ENCODE data around the gene KLHDC7A. TPM values are rescaled to one million over a fixed set of nuclear protein-coding genes. Genes with fewer than 3 reads are reported as not detected.

The KLHDC7A gene
- total RNA-seq, 6 donors from 2014 or later = under 0.01 to 5.6 (median 1.8) TPM

DNA sequence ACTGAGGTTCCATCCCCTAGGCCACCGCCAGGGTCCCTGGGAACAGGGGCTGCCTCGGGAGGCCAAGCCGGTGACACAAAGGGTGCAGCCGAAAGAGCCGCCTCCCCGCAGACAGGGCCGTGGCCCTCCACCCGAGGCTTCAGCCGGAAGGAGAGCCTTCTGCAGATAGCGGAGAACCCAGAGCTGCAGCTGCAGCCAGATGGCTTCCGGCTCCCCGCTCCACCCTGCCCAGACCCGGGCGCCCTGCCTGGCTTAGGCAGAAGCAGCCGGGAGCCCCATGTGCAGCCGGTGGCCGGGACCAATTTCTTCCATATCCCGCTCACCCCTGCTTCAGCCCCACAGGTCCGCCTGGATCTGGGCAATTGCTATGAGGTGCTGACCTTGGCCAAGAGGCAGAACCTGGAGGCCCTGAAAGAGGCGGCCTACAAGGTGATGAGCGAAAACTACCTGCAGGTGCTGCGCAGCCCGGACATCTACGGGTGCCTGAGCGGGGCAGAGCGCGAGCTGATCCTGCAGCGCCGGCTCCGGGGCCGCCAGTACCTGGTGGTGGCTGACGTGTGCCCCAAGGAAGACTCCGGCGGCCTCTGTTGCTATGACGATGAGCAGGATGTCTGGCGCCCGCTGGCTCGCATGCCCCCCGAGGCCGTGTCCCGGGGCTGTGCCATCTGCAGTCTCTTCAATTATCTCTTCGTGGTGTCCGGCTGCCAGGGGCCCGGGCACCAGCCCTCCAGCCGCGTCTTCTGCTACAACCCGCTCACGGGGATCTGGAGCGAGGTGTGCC lies 1.4 kb downstream of the KLHDC7A start:
- Histone ChIP-seq H3K36me3 (no peaks in the 10 kb centered on the region), H3K4me1 (peaks cover 12 to 33% (median 26%) of the 10 kb centered on the region in 4 donors), H3K9me3 (no peaks in the 10 kb centered on the region), H3K27me3 (no peaks in the 10 kb centered on the region), H3K27ac (peak overlapping the region in 1 of 4 donors; percentile 80), H3K4me3 (peak overlapping the region in 1 of 4 donors; percentile 24)
- TF ChIP-seq, protein P1, sequence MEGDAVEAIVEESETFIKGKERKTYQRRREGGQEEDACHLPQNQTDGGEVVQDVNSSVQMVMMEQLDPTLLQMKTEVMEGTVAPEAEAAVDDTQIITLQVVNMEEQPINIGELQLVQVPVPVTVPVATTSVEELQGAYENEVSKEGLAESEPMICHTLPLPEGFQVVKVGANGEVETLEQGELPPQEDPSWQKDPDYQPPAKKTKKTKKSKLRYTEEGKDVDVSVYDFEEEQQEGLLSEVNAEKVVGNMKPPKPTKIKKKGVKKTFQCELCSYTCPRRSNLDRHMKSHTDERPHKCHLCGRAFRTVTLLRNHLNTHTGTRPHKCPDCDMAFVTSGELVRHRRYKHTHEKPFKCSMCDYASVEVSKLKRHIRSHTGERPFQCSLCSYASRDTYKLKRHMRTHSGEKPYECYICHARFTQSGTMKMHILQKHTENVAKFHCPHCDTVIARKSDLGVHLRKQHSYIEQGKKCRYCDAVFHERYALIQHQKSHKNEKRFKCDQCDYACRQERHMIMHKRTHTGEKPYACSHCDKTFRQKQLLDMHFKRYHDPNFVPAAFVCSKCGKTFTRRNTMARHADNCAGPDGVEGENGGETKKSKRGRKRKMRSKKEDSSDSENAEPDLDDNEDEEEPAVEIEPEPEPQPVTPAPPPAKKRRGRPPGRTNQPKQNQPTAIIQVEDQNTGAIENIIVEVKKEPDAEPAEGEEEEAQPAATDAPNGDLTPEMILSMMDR (IDR thresholded peaks at IDR 0.05) = no peak
- TF ChIP-seq POLR2A (IDR thresholded peaks at IDR 0.05) (no peak), POLR2AphosphoS5 (IDR thresholded peaks at IDR 0.05) (no peak), EP300 (IDR thresholded peaks at IDR 0.05) (no peak)
- DNase-seq (peak in 1 of 2 donors; percentile 77), ATAC-seq (ENCODE audit: low FRiP score in 2 of 2) (no peak)
- WGBS, 2 donors = 90 to 92% methylated on average over 8 to 46 of the region's 49 CpGs

DNA sequence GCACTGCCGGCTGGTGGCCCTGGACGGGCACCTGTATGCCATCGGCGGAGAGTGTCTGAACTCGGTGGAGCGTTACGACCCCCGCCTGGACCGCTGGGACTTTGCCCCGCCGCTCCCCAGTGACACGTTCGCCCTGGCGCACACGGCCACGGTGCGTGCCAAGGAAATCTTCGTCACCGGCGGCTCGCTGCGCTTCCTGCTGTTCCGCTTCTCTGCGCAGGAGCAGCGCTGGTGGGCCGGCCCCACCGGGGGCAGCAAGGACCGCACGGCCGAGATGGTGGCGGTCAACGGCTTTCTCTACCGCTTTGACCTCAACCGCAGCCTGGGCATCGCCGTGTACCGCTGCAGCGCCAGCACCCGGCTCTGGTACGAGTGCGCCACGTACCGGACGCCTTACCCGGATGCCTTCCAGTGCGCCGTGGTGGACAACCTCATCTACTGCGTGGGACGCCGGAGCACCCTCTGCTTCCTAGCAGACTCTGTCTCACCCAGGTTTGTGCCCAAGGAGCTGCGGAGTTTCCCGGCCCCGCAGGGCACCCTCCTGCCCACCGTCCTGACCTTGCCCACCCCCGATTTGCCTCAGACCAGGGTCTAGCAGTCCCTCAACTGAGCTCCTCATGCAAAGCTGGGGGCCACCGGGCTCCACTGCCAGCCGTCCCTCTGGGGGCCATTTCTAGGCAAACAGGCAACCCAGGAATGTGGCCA lies 2.1 kb downstream of the KLHDC7A start:
- WGBS, 2 donors = 96 to 98% methylated on average over 33 to 56 of the region's 57 CpGs
- no peak for ATAC-seq (ENCODE audit: low FRiP score in 2 of 2)
- H3K4me1 ChIP-seq = peaks cover 12 to 33% (median 26%) of the 10 kb centered on the region in 4 donors
- peak in 1 of 2 donors; percentile 77 for DNase-seq
- H3K4me3 ChIP-seq = no peak overlapping the region
- H3K27ac ChIP-seq = no peak overlapping the region
- no peaks in the 10 kb centered on the region for H3K27me3 ChIP-seq
- H3K36me3 ChIP-seq = no peaks in the 10 kb centered on the region
- H3K9me3 ChIP-seq = no peaks in the 10 kb centered on the region
- TF ChIP-seq, protein P1 (IDR thresholded peaks at IDR 0.05) = no peak
- no peak for TF ChIP-seq POLR2AphosphoS5 (IDR thresholded peaks at IDR 0.05)
- TF ChIP-seq EP300 (IDR thresholded peaks at IDR 0.05) = no peak
- TF ChIP-seq POLR2A (IDR thresholded peaks at IDR 0.05) = no peak

DNA sequence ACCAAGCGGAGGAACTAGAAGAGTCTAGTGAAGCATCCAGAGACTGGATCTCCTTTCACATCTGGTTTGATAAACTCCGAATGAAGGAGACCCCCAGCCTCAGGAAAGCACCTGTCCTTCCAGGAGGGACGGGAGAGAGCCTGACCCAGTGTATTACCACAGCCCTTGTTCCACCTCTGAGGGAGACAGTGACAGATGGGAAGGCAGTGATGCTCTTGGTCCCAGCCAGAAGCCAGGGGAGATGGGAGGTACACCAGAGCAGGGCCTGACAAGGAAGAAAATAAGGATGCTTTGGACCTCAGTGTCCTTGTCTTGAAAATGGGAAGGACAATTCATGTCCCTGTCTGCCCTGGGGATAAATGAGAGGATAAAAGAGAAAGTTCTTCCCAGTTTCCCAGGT lies 3.5 kb downstream of the KLHDC7A start:
- H3K27ac ChIP-seq = no peak overlapping the region
- no peaks in the 10 kb centered on the region for H3K36me3 ChIP-seq
- H3K27me3 ChIP-seq = no peaks in the 10 kb centered on the region
- ATAC-seq (ENCODE audit: low FRiP score in 2 of 2) (no peak), DNase-seq (no peak)
- H3K9me3 ChIP-seq = no peaks in the 10 kb centered on the region
- no peak for TF ChIP-seq POLR2A (IDR thresholded peaks at IDR 0.05)
- TF ChIP-seq, protein P1 (IDR thresholded peaks at IDR 0.05) = no peak
- no peak for TF ChIP-seq EP300 (IDR thresholded peaks at IDR 0.05)
- TF ChIP-seq POLR2AphosphoS5 (IDR thresholded peaks at IDR 0.05) = no peak
- no peak overlapping the region for H3K4me3 ChIP-seq
- WGBS, 2 donors = 81 to 91% methylated on average over 3 of the region's 3 CpGs
- peaks cover 12 to 30% (median 24%) of the 10 kb centered on the region in 4 donors for H3K4me1 ChIP-seq

DNA sequence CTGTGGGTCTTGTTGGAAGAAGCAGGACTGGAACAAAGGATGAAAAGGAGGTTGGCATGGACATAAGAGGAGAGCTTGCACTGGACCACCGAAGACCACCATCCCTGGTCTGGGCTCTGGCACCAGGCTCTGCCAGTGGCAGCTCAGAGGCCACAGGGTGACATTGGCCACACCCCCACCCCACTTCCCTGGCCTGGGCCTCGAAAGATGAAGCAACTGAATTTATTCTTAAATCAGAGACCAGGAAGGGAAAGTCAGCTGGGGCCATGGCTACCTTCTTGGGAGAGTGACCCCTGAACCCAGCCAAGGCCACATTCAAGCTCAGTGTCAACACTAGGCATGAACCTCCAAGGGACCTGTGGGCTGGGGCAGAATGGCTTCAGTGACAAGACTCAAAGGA lies 4.0 kb downstream of the KLHDC7A start:
- Histone ChIP-seq H3K4me1 (peaks cover 12 to 25% (median 20%) of the 10 kb centered on the region in 4 donors), H3K9me3 (peaks cover 0 to 3% (median 0%) of the 10 kb centered on the region in 4 donors), H3K27me3 (no peaks in the 10 kb centered on the region), H3K36me3 (no peaks in the 10 kb centered on the region), H3K4me3 (no peak overlapping the region), H3K27ac (no peak overlapping the region)
- TF ChIP-seq, protein P1 (IDR thresholded peaks at IDR 0.05) = no peak
- no peak for TF ChIP-seq POLR2AphosphoS5 (IDR thresholded peaks at IDR 0.05)
- TF ChIP-seq EP300 (IDR thresholded peaks at IDR 0.05) = no peak
- TF ChIP-seq POLR2A (IDR thresholded peaks at IDR 0.05) = no peak
- ATAC-seq (ENCODE audit: low FRiP score in 2 of 2) (no peak), DNase-seq (no peak)
- 64 to 84% methylated on average over 2 of the region's 2 CpGs for WGBS, 2 donors

Data from upper lobe of left lung (tissue), 6 donors.